GM19463 (cell line): ENCODE results near the gene FAM76B.
"Not testable (repeated sequence)": the region's sequence is repeated elsewhere in the genome, so short reads cannot be mapped to it uniquely, and the experiment has no call there.

Source experiments
- ATAC-seq: cut with Tn5 transposase; IDR thresholded peaks from one replicate; pipeline ENCODE4 v1.9.1; 2021; ENCODE audit warnings: mild to moderate bottlenecking, moderate library complexity; ENCODE audit not compliant: unreplicated experiment

The FAM76B gene

DNA sequence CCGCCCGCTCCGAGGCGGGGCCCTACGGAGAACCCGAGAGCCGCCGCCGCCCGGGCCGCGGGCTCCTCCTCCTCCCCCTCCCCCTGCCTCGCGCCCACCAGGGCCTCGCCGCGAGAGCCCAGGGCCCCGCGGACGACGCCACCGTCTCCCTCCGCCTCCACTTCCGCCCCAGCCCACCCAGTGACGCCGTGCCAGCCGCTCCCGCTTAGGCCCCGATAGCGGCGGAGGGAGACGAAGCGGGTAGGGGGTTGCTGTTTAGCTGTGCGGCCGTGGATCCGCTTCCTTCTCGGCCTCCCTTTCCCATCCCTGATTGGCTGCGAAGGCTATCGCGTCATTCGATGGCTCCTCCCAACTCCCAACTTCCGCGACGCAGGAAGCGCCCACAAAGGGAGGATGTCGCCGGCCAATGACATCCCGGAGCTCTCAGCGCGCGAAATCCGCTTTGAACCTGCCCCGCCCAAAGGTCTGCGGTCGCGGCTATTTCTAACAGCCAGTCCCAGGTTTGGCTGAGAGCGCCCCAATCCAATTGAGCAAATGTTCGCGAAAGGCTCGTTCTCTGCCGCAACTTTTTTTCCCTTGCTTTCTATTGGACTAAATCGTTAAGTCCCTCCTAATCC lies at the start of gene FAM76B:
Gene FAM76B (minus strand): TSS at position 277 of the 617 bp plus-strand sequence. CDS start 304 bp downstream, outside the sequence.
- peak; percentile 63 for ATAC-seq

DNA sequence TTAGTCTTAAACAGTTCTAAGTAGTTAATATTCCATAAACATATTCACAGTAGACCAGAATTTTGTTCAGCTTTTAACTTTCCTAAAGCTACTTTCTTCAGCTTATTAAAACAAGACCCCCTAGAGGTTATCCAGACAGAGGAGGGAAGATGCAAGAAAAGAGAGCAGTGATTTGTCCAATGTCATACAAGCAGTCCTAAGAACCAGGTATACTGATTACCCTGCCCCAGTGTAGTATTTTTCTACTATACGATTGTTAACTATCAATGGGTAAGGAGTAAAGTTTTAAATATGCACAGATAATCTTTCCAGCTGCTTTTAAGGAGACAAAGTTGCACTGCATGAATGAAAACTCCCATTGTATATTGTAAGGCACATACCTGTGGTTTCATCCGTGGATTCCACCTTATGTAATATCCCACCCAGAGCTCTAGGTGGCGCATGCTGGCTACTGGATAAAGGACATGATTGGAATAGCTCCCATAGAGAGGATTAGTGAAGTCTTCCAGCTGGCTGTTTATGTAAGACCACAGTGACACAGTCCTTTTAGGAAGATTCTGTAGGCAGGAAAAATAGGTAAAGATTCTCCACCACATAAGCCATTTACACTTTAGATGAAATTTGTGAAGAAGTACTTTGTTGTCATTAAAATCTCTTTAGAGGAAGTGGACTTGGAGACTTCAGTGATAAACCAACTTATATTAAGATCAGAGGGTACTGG lies 46.3 kb upstream of the FAM76B start:
- peak; percentile 96 for ATAC-seq

DNA sequence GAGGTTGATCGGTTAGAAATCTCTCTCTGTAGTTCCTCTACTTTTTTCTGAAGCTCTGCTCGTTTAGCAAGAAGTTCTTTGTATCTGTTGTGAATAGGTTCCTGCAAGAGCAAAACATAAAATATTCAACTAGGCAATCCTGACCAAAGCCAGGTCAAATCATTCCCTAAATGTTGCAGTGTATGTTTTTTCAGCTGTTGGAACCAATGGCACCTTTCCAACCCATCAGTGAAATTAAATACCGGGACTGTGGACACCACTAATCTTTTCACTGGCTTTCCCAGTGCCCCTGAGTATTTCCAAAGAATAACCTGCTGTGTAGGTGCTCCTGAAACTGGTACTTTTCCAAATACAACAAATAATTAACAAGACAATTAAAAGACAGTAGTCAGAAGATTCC lies 45.8 kb upstream of the FAM76B start:
- ATAC-seq: no peak

DNA sequence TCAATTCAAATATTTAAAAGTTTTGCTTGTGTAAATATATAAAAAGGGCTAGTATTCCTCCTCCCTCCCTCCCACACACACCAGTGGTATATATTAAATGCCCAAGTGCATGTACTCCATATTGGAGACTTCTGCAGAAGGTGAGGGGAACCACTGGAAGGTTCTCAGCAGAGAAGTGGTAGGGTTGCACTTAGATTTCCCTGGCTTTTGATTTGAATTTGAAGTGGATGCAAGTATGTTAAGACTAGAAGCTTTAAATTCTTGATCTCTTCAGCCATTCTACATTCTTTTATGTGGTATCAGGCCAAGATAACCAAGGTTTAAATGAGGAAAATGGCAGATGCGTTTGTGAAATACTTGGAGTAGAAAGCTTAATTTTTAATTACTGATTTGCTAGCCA lies 43.8 kb upstream of the FAM76B start:
- no peak for ATAC-seq

DNA sequence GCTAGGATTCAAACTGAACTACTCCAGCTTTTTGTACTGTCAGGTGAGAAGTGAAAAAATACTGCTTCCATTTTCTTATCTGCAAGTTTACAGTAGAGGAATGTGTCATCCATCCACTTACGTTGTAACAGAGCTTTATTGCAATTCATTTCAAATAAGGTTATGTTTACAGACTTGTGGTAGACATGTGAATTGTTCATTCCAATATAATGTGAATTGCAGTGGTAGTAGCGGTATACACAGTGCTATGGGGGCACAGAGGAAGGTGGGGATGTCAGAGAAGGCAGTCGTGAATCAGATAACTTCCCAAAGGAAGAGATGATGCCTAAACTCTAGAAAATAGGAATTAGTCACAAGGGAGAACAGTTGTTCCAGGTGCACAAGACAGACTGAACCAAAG lies 43.2 kb upstream of the FAM76B start:
- ATAC-seq: no peak

DNA sequence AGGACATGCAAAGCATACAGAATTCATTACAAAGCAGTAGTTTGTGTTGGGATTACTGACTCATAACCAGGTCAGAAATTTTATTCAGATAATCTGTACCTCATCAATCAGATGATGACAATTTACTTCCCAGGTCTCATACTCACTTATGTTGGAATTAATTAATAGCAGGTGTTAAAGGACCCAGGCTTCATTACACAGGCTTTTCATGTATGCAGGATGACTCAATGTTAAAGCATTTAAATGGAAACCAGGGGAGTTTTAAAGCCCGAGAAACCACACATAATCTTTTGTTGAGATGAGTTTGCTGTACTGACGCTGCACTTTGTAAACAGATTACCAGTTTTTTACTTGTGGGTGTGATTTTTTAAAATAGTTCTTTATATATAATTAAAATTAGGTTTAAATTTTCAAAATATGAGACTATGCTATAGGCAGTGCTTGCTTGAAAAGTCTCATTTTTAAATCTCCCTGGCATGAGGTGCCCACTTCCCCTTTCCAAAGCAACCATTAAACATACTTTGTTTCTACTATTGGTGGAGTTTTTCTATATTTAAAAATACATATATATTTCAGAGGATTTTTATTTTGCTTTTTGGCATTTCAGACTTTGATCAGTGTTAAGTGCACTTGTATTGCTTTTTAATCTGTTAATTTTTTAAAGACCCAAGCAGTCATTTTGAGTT lies 41.8 kb upstream of the FAM76B start:
- ATAC-seq: no peak

DNA sequence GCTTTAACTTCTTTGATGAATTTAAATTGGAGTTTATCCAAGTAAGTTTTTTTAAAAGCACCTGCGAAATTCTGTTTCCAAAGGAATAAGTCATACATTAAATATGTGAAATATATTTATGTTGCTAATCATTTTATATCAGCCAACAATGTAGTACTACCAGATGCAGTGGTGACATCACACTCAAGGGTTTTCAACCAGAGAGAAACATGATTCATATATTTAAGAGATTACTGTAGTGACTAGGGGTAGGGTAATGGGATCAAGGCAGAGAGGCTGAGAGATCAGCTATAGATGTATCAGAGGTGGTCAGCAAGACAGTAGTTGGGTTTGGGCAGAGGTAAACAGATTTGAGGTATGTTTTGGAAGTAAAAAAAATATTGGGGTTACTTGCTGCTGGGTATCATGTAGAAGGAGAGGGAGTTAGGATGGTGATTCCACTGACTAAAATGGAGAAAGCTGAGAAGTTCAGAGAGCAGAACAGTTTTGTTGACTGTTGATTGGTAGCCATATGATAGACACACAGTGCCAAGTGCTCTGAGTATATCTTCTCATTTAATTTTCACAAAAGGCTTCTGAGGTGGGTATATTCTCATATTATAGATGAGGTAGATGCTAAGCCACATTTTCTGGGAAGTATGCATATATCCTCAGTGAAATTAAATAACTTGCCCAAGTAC lies 40.1 kb upstream of the FAM76B start:
- no peak for ATAC-seq

DNA sequence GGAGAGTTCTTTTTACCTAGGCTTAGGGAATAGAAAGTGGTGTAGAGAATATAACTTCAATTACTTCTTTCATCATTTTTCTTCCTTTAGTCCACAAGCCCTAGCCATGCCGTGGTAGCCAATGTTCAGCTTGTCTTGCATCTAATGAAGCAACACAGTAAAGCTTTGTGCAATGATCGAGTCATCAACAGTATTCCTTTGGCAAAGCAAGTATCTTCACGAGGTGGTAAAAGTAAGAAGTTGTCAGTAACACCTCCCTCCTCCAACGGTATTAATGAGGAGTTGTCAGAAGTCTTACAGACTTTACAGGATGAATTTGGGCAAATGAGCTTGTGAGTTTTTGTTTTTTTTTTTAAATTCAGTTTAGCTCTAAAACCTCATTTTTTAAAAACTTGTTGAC lies 38.1 kb upstream of the FAM76B start:
- ATAC-seq: no peak

DNA sequence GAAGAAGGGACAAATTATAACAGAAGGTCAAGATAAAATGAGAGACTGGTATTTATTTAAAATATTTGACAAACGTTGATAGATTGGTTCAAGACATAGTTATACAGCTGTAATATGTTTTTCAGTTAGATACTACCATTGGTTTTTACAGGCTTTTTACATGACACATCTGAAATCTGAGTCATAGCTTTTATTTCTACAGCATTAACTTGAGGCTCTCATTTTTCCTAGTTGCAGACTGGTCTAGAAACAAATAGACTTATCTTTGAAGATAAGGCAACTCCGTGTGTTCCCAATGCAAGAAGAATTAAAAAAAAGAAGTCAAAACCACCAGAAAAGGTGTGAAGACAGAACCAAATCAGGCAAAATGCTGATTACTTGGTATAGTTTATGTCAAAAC lies 32.1 kb upstream of the FAM76B start:
- ATAC-seq: no peak

DNA sequence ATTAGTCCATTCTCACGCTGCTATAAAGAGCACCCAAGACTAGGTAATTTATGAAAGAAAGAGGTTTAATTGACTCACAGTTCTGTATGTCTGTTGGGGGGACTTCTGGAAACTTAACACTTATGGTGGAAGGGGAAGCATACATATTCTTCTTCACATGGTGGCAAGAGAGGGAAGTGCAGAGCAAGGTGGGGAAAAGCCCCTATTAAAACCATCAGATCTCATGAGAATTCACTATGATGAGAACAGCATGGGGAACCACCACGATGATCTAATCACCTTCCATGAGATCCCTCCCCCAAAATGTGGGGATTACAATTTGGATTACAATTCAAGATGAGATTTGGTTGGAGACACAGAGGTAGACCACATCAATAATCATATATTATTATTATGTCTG lies 26.5 kb upstream of the FAM76B start:
- peak; percentile 56 for ATAC-seq

DNA sequence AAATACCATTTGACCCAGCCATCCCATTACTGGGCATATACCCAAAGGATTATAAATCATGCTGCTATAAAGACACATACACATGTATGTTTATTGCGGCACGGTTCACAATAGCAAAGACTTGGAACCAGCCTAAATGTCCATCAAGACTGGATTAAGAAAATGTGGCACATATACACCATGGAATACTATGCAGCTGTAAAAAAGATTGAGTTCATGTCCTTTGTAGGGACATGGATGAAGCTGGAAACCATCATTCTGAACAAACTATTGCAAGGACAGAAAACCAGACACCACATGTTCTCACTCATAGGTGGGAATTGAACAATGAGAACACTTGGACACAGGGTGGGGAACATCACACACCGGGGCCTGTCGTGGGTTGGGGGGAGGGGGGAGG lies 21.5 kb upstream of the FAM76B start:
- ATAC-seq: not testable (repeated sequence)

DNA sequence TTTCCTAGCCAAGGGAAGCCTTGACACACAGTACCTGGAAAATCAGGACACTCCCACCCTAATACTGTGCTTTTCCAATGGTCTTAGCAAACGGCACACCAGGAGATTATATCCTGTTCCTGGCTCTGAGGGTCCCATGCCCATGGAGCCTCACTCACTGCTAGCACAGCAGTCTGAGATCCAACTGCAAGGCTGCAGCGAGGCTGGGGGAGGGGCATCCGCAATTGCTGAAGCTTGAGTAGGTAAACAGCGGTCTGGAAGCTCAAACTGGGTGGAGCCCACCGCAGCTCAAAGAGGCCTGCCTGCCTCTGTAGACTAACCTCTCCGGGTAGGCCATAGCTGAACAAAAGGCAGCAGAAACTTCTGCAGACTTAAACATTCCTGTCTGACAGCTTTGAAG lies 16.9 kb upstream of the FAM76B start:
- not testable (repeated sequence) for ATAC-seq

DNA sequence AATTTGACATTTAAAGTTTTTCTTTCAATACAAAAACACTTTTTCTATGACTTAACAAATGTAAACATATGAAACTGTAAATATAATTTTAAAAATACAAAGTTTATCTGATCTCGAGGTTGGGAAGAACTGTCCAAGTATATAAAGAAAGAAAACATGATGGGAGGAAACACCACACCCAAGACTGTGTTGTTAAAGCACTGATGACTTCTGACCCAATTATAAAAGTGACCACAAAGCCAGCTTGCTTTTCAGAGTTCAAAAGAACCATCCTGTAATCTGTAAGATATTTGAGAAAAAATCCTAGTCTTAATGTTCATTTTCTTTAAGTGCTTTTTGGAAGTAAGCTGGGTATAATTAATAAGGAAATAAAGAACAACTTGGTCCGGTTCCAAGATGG lies 16.3 kb upstream of the FAM76B start:
- ATAC-seq: no peak

DNA sequence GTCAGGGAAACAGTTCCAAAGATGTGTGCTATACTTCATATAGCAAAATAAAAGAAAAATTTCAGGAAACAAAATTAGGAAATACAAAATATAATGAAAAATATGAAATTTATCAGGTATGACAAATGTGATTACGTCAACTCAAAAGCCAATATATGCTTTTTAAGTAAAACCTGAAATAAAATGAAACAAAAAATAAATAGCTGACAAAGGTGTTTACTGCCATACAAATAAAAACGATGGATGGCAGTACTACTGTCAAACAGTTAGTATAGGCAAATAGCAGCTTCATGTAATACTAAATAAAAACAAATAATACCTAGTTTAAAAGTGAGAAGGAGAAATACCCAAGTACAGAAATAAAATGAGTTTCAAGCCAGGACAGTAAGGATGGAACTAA lies 14.4 kb upstream of the FAM76B start:
- no peak for ATAC-seq

DNA sequence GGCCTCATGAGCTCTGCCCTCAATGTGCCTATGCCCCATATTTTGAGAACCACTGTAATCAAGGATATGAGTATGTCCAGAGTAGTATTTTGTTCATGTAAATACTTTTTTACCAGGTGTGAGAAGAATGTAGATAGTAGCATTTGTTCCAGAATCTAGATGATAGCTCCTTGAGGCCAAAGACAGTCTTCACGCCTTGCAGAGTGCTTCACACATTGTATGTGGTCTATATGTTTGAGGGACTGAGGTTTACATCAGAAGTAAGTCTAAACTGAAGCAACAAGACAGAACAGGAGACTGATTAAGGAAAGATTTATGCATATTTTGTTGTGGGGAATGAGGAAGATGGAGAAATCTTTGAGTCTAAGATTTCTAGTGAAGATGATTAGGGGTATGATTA lies 13.2 kb upstream of the FAM76B start:
- ATAC-seq: no peak

DNA sequence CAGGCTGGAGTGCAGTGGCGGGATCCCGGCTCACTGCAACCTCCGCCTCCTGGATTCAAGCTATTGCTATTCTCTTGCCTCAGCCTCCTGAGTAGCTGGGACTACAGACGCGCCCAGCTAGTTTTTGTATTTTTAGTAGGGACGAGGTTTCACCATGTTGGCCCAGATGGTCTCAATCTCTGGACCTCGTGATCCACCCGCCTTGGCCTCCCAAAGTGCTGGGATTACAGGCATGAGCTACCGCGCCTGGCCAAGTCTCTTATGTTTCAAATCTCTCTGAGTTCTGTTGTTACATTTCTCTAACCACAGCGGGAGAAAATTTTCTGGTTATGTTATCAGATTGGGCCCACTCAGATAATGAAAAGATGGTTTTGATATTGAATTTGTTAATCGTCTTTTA lies 10.9 kb upstream of the FAM76B start:
- ATAC-seq: no peak

DNA sequence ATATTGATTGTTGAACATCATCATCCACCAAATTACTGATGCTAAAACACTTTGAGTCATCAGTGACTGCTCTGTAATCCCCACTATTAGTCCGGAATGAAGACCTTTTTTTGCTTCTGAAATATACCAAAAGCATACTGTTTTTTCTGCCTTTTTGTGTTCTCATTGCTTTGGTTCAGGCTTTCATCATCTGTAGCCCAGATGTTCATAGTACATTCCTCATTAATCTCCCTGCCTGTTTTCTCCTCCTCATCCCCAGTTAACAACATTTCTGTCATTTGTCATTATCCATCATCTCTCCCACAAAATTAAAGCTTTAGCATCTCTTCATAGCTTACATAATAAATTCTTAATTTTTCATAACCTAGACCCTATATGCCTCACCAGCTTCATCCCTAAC lies 10.0 kb upstream of the FAM76B start:
- ATAC-seq: no peak

DNA sequence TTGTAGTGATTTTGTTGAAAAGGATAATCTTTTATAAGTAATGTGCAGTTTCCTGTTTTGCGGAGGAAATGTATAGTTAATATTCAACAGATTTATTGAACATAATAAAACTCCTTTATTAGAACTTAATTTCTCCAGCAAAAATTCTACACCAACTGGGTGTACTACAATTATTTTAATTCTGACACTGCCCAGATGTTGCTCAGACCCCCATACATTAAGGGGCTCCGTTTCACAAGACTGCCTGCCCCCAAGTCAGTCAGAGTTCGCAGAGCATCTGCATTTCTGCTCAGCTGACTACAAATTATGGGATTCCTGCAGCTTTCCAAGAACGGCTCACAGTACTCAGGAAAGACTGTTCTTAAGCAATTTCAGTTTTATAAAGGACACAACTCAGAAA lies 6.9 kb upstream of the FAM76B start:
- no peak for ATAC-seq

DNA sequence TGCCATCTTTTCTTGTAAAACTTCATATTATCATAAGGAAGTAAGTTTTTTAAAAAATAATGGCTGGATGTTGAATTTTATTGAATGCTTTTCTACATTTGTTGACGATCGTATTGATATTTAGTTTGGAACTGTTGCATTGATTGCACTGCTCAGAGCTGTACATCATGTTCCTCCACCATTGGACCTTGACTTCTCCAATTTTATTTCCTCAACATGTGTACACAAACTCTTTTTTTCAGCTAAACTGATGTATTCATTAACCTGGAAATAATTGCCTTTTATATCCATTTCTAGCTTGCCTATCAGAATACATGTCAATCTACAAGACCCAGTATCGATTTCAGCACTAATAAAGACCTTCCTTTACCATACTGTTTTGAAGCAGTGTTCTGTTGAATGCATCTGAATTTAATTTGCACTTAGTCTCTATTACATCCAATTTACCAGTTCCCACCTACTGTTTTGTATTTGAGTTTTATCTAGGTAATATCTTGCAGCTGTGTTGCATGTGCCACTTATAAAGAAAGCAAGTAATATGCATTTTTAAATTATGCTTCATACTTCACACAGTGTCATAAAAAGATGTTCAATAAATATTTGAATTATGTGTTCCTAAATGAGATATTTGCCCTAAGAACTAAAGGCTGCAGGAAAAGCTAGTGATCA lies 6.2 kb upstream of the FAM76B start:
- no peak for ATAC-seq

DNA sequence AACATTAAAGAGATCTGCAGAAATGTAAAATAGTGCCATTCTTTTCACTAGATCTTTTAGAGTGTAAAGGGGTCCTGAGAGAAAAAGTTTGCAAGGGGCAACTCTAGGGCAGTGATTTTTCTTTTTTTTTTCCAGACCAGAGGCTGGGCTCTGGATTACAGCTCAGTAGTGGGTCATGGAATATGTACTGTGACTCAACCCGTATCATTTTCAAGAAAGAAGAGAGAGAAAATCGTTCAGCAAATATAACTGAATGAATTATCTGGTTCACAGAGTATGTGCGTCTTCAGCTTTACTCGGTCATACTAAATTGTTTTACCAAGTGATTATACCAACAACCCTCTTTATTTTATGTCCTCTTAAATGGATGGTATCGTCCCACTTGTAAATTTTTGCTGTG lies 4.5 kb upstream of the FAM76B start:
- no peak for ATAC-seq

DNA sequence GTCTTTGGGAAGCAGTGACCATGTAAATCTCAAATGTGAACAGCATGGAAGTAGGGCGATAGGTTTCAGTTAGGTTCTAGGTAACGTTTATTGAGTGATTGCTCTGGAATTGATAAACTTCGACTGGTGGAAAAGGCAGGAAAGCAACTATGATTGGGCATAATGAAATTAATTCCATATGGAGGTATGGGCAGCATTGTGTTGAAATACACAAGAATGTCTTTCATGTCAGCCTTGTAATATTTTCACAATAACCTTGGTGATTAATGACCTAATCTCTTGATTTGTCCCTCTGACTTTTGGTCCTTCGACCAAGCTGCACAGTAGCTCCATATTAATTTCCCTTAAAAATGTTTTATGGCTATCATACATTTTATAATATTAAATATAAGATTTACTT lies 3.5 kb upstream of the FAM76B start:
- no peak for ATAC-seq
